H1 (cell line): Measurements from ENCODE around the gene METTL1.
A peak's percentile ranks its signal among the peaks of the same experiment; 100 is the strongest.

ENCODE experiments used
- HDAC2 ChIP-seq, 2 experiments: fragments of 300-600 bp in 1 of 2; sonication (generic) in 1 of 2; IDR thresholded peaks; 2 replicates each; pipeline ENCODE4 v1.6.1; 2011 to 2012; ENCODE audit warnings: low read depth in 2 of 2, low read length in 2 of 2, mild to moderate bottlenecking in 2 of 2, moderate library complexity in 2 of 2, borderline replicate concordance in 1 of 2, inconsistent platforms in 1 of 2
- JUN ChIP-seq: IDR thresholded peaks from 2 replicates; pipeline ENCODE4 v1.6.1; 2011; ENCODE audit warnings: low read depth, mild to moderate bottlenecking, improper control_type of control experiment, low read length
- JUND ChIP-seq: IDR thresholded peaks from 2 replicates; pipeline ENCODE4 v1.6.1; 2011; ENCODE audit warnings: mild to moderate bottlenecking, improper control_type of control experiment, low read length
- NRF1 ChIP-seq: IDR thresholded peaks from 2 replicates; pipeline ENCODE4 v1.6.1; 2011; ENCODE audit warnings: mild to moderate bottlenecking, low read depth, low read length, improper control_type of control experiment
- SIX5 ChIP-seq: IDR thresholded peaks from 2 replicates; pipeline ENCODE4 v1.6.1; 2011; ENCODE audit warnings: mild to moderate bottlenecking, low read depth, low read length
- SUZ12 ChIP-seq: fragments of 200-600 bp; sonication (generic); IDR thresholded peaks from 2 replicates; pipeline ENCODE4 v1.6.1; 2012; ENCODE audit warnings: mild to moderate bottlenecking, inconsistent platforms, low read length, moderate library complexity, mixed read lengths
- TAF1 ChIP-seq: IDR thresholded peaks from 2 replicates; pipeline ENCODE4 v1.6.1; 2011; ENCODE audit warnings: mild to moderate bottlenecking, low read depth, low read length
- ZNF274 ChIP-seq: IDR thresholded peaks from 2 replicates; pipeline ENCODE4 v1.7.0; 2012; ENCODE audit warnings: low read length, borderline replicate concordance; ENCODE audit errors: extremely low read depth
- TF ChIP-seq, protein P1 (sequence below), 3 experiments: IDR thresholded peaks; 1 replicate in 2 of 3; 2 replicates in 1 of 3; pipeline versions ENCODE4 v1.5.1 to v1.6.1; 2011; ENCODE audit warnings: low read length in 3 of 3, mild to moderate bottlenecking in 3 of 3, inconsistent platforms in 2 of 3, low read depth in 1 of 3, moderate library complexity in 1 of 3; ENCODE audit not compliant: insufficient read depth in 1 of 3; ENCODE audit errors: control extremely low read depth in 1 of 3
- TF ChIP-seq, protein P2 (sequence below): IDR thresholded peaks from 2 replicates; pipeline ENCODE4 v1.6.1; 2011; ENCODE audit warnings: low read length, improper control_type of control experiment
- TF ChIP-seq, protein P3 (sequence below): IDR thresholded peaks from 2 replicates; pipeline ENCODE4 v1.6.1; 2012; ENCODE audit warnings: inconsistent platforms

DNA sequence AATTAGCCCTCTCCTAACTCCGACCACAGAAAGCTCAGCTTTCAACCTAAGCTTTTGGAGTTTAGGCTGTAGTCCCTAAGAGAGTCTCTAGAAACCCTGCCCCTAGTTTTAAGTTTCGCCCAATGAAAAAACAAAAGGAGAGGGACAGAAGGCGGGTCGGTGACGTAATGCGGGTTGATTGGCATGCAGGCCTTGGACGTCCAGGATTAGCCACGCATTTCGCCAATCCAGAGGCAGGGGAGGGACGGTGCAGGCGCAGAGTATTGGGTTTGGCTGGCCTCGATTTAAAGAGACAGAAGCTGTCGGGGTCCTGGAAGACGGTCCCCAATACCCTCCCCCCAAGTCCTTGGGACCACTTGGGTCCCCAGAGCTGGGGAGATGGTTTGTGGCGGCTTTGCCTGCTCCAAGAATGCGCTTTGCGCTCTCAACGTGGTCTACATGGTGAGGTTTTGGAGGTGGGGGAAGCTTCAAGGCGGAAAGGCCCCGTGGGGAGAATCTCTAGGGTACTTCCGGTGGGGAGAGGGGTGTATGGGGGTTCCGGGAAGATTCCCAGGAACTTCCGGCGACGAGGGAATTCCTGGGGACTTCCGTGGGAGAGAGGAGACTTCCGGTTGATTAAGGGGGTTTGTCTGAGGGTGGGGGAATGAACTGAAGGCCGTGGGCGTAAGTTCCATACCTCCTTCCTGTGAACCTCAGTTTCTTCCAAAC is 27.0 kb downstream of the METTL1 start, which contains the start of gene TSPAN31:
- TF ChIP-seq, protein P1, sequence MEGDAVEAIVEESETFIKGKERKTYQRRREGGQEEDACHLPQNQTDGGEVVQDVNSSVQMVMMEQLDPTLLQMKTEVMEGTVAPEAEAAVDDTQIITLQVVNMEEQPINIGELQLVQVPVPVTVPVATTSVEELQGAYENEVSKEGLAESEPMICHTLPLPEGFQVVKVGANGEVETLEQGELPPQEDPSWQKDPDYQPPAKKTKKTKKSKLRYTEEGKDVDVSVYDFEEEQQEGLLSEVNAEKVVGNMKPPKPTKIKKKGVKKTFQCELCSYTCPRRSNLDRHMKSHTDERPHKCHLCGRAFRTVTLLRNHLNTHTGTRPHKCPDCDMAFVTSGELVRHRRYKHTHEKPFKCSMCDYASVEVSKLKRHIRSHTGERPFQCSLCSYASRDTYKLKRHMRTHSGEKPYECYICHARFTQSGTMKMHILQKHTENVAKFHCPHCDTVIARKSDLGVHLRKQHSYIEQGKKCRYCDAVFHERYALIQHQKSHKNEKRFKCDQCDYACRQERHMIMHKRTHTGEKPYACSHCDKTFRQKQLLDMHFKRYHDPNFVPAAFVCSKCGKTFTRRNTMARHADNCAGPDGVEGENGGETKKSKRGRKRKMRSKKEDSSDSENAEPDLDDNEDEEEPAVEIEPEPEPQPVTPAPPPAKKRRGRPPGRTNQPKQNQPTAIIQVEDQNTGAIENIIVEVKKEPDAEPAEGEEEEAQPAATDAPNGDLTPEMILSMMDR (IDR thresholded peaks at IDR 0.05; ENCODE audit: control extremely low read depth in 1 of 3, insufficient read depth in 1 of 3, low read depth in 1 of 3, low read length in 3 of 3) = no peak
- TF ChIP-seq SUZ12 (no peak), TAF1 (peak; percentile 56), JUND (peak; percentile 62), ZNF274 (no peak), JUN (no peak), NRF1 (0 out of 2 replicates have a peak, but pooled peaks have one; percentile 8), SIX5 (no peak), HDAC2 (IDR thresholded peaks at IDR 0.05; ENCODE audit: borderline replicate concordance in 1 of 2, low read depth in 2 of 2, low read length in 2 of 2) (no peak; a peak in 2 of 4 replicates)
- TF ChIP-seq, protein P2, sequence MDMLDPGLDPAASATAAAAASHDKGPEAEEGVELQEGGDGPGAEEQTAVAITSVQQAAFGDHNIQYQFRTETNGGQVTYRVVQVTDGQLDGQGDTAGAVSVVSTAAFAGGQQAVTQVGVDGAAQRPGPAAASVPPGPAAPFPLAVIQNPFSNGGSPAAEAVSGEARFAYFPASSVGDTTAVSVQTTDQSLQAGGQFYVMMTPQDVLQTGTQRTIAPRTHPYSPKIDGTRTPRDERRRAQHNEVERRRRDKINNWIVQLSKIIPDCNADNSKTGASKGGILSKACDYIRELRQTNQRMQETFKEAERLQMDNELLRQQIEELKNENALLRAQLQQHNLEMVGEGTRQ = no peak
- TF ChIP-seq, protein P3, sequence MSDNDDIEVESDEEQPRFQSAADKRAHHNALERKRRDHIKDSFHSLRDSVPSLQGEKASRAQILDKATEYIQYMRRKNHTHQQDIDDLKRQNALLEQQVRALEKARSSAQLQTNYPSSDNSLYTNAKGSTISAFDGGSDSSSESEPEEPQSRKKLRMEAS = peak; percentile 36; the same call in 1 of the 2 replicates
